OCI-LY1 (cell line): ENCODE measurements around the gene ADAM22.

Source experiments
- EZH2 ChIP-seq: fragments of 200-600 bp; sonication (generic), shearing (Covaris generic); IDR thresholded peaks from 2 replicates; pipeline ENCODE4 v1.8.0; 2017; ENCODE audit warnings: borderline replicate concordance, mixed run types, mild to moderate bottlenecking, antibody characterized with exemption, low read length, moderate library complexity, mixed read lengths
- TF ChIP-seq, protein P1 (sequence below): fragments of 200-600 bp; sonication (generic), shearing (Covaris generic); IDR thresholded peaks from 2 replicates; pipeline ENCODE4 v1.5.1; 2017; ENCODE audit warnings: mild to moderate bottlenecking, antibody characterized with exemption, low read length, moderate library complexity, mixed read lengths

GRCh38 chr7:88015309-88015708 is 81.3 kb downstream of the ADAM22 start:
- TF ChIP-seq, protein P1, sequence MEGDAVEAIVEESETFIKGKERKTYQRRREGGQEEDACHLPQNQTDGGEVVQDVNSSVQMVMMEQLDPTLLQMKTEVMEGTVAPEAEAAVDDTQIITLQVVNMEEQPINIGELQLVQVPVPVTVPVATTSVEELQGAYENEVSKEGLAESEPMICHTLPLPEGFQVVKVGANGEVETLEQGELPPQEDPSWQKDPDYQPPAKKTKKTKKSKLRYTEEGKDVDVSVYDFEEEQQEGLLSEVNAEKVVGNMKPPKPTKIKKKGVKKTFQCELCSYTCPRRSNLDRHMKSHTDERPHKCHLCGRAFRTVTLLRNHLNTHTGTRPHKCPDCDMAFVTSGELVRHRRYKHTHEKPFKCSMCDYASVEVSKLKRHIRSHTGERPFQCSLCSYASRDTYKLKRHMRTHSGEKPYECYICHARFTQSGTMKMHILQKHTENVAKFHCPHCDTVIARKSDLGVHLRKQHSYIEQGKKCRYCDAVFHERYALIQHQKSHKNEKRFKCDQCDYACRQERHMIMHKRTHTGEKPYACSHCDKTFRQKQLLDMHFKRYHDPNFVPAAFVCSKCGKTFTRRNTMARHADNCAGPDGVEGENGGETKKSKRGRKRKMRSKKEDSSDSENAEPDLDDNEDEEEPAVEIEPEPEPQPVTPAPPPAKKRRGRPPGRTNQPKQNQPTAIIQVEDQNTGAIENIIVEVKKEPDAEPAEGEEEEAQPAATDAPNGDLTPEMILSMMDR = no peak
- TF ChIP-seq EZH2 = no peak
